Right lobe of liver (tissue), 4 donors: Measurements from ENCODE around the gene VANGL1.

Experiments
- POLR2A ChIP-seq: fragments of 450-650 bp; IDR thresholded peaks from one replicate; pipeline ENCODE4 v1.6.1; 2017; ENCODE audit warnings: antibody characterized with exemption, mild to moderate bottlenecking
- TF ChIP-seq, protein P1 (sequence below), 4 donors: fragments of 200-600 bp in 3 of 4; fragments of 450-650 bp in 1 of 4; IDR thresholded peaks; one replicate each; pipeline versions ENCODE4 v1.5.1 to v1.8.0; 2016 to 2022; ENCODE audit warnings: antibody characterized with exemption in 4 of 4, mild to moderate bottlenecking in 2 of 4
- donor health status: DM: no; HTN: no; CAD: no.
- donor health status: DM: no; HTN: no; CAD: no.
- donor health status: DM: no; HTN: yes; CAD: no.

DNA sequence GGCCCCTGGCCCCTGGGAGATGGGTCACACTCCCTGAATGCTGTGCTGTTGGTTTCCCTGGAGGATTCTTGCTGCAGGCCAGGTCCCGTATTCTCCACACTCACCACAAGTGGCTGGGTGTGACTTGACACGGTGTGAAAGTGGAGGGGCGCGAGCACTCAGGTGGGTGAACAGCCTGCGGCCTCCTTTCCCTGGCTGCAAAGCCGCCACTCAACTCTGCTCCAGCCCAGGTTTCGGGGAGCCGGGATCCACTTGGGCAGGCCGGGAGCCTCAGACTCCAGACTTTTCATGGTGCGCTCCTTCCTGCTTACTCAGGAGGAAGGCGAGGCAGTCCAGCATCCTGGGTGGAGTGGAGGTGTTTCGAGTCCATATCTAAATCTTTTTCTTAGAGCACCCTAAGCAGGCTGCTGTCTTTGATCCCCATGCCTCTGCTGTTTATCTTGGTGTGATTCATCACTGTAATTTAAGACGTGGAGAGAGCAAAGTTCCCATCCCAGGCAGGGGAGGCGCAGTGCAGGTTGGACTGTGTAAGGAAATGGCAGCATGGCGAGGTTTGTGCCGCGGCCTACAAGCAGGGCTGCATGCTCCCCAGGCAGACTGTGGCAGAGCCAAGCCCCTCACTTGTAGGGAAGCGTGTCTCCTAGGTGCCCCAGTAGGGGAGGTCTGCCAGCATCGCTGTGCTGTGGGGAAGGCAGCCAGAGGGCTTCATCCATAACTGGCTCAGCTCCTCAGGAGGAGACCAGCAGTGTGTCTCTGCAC is 29.6 kb downstream of the VANGL1 start:
- TF ChIP-seq, protein P1, sequence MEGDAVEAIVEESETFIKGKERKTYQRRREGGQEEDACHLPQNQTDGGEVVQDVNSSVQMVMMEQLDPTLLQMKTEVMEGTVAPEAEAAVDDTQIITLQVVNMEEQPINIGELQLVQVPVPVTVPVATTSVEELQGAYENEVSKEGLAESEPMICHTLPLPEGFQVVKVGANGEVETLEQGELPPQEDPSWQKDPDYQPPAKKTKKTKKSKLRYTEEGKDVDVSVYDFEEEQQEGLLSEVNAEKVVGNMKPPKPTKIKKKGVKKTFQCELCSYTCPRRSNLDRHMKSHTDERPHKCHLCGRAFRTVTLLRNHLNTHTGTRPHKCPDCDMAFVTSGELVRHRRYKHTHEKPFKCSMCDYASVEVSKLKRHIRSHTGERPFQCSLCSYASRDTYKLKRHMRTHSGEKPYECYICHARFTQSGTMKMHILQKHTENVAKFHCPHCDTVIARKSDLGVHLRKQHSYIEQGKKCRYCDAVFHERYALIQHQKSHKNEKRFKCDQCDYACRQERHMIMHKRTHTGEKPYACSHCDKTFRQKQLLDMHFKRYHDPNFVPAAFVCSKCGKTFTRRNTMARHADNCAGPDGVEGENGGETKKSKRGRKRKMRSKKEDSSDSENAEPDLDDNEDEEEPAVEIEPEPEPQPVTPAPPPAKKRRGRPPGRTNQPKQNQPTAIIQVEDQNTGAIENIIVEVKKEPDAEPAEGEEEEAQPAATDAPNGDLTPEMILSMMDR (IDR thresholded peaks at IDR 0.05), result no peak
- TF ChIP-seq POLR2A, result no peak
